ENCODE results near the gene SDHC.
A peak's percentile ranks its signal among the peaks of the same experiment; 100 is the strongest.
"Not testable (repeated sequence)": the region's sequence is repeated elsewhere in the genome, so short reads cannot be mapped to it uniquely, and the experiment has no call there.

Gene SDHC

GRCh38 chr1:161389691-161390558 lies 75.7 kb downstream of the SDHC start:
- DNase-seq = peak; percentile 91

GRCh38 chr1:161390559-161390858 lies 76.3 kb downstream of the SDHC start:
- DNase-seq = no peak

DNA sequence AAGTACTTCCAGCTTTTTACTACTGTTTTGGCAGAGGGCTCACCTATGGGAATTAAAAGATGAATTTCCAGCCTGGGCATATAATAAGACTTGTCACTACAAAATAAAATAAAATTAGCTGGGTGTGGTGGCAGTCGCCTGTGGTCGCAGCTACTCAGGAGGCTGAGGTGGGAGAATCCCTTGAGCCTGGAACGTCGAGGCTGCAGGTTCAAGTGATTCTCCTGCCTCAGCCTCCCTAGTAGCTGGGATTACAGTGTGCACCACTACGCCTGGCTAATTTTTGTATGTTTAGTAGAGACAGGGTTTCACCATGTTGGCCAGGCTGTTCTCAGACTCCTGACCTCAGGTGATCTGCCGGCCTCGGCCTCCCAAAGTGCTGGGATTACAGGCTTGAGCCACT lies 77.0 kb downstream of the SDHC start:
- DNase-seq = not testable (repeated sequence)

- no peak for DNase-seq
These were observed 77.4 kb downstream of the SDHC start for GRCh38 chr1:161391611-161392010.

DNA sequence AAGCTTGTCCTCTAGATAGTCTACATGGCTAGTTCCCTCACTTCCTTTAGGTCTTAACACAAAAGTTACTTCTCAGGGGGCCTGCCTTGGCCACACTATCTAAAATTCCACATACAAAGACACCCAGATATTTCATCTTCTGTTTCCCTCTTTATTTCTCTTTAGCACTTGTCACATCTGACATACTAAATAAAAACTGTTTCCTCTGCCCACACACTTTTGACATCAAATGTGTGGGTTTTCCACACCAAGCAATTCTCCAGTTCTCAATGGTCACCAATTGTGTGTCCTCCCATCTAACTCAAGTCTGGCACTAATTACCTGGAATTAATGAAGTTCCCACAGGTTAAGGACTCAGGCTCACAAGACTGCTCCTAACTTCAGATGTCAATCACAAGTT lies 79.0 kb downstream of the SDHC start:
- no peak for DNase-seq

- DNase-seq = not testable (repeated sequence)
These were observed 82.9 kb downstream of the SDHC start for GRCh38 chr1:161397038-161397437.

- no peak for DNase-seq
These were observed 84.7 kb downstream of the SDHC start for GRCh38 chr1:161398900-161399256.

- peak; percentile 94 for DNase-seq
These were observed 85.2 kb downstream of the SDHC start for GRCh38 chr1:161399257-161399998.

- DNase-seq = no peak
These were observed 88.3 kb downstream of the SDHC start for GRCh38 chr1:161402446-161402845.

DNA sequence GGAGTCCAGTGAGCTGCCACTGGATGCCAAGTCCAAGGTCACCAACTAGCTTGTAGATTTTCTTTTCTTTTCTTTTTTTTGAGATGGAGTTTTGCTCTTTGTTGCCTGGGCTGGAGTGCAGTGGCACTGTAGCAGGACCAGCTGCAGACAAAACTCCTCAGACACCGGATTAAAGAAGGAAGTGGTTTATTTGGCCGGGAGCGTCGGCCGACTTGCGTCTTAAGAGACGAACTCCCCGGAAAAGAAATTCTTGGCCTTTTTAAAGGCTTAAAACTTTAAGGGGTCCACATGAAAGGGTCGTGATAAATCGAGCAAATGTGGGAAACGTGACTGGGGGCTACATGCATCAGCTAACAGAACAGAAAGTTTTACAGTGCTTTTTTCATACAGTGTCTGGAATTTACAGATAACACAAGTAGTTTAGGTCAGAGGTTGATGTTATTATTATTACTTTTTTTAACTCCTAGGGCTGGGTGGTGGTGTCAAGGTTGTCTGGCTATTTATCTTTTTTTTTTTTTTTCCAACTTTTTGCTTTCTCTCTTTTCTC lies 89.9 kb downstream of the SDHC start:
- DNase-seq = no peak

DNA sequence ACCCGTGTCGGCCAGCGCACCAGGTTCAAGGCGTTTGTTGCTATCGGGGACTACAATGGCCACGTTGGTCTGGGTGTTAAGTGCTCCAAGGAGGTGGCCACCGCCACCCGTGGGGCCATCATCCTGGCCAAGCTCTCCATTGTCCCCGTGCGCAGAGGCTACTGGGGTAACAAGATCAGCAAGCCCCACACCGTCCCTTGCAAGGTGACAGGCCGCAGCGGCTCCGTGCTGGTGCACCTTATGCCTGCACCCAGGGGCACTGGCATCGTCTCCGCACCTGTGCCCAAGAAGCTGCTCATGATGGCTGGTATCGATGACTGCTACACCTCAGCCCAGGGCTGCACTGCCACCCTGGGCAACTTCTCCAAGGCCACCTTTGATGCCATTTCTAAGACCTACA lies 92.4 kb downstream of the SDHC start:
- DNase-seq = not testable (repeated sequence)

- no peak for DNase-seq
These were observed 93.3 kb downstream of the SDHC start for GRCh38 chr1:161407451-161407985.

DNA sequence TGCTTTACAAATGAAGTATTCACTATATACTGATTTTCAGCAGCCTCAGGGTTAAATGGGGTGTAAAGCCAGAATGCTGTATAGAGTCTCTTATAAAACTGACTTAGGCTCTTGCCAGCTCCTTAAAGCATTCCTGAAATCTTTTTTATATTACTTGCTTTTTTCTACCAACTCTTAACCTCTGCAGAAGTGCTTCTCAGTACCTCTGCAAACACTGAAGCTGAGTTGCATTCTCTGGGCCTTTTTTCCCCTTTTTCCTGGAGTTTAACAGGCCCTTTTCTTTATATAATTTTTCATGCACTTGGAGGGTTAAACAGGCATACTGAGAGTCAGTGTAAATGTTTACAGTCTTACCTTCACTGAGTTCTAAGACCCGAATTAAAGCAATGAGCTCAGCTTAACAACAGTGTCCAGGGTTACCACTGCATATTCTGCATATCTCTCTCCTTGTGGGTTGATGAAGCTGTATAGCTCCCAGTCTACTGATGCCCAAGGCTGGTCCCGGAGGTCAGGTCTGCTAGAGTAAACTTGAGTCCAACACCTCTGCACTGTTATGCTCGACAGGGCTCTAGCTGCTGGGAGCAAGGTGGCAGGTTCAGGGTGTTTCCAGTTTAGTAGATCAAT lies 94.4 kb downstream of the SDHC start:
- no peak for DNase-seq

GRCh38 chr1:161409848-161410635 lies 95.9 kb downstream of the SDHC start:
- peak; percentile 17 for DNase-seq

GRCh38 chr1:161410636-161410970 lies 96.4 kb downstream of the SDHC start:
- not testable (repeated sequence) for DNase-seq
